Activated CD4-positive, alpha-beta T cell treated with anti-CD3 and anti-CD28 coated beads, Interleukin-2, amount 50 U/mL, for 4 hours (primary cell): ENCODE measurements around the gene PLA2G1B.
A peak's percentile ranks its signal among the peaks of the same experiment; 100 is the strongest.

ENCODE experiments used
- DNase-seq, 2 experiments: peaks; one replicate each; pipeline ENCODE4 v3.0.0-alpha.2; 2020

Gene PLA2G1B

GRCh38 chr12:120323772-120324171, 3.8 kb downstream of the PLA2G1B start:
- no peak for DNase-seq

GRCh38 chr12:120321382-120322202, 6.0 kb downstream of the PLA2G1B start:
- no peak for DNase-seq

GRCh38 chr12:120317224-120318105, 10.1 kb downstream of the PLA2G1B start:
- DNase-seq: peak; percentile 100

DNA sequence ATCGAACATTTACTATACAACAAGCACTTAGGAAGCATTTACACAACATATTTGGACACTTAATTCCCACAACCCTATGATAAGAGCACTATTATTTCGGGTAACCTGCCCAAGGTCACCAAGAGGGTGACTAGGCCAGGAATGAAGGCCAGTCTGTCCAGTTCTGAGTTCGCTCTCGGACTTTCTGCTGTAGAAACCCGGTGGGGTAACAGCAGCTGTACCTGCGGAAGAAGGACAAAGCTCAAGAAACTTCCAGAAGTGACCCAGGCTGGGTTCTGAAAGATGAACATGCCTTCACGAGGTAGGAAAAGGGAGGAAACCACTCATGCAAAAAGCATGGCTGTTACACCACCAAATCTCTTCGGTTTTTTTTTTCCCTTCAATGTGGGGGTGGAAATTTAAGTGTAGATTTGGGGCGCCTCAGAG, 10.8 kb downstream of the PLA2G1B start:
- DNase-seq: no peak

DNA sequence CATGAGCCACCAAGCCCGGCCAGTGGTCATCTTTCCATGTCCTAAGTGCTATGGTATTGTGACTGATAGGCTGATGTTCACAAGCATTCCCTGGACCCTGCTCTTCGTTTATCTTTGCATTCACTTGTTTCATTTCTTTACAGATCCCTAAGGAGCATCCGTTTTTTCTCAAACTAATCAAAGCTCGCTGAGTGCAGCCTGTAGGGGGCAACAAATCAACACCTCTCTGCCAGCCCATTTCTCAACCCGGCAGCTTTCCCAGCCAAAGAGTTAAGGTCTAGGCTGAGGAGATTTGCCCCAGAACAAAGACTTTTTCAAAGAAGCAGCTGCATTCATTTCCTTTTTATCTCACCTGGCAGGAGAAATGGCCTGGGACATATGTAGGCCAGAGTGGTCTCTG, 13.4 kb downstream of the PLA2G1B start:
- DNase-seq: no peak

DNA sequence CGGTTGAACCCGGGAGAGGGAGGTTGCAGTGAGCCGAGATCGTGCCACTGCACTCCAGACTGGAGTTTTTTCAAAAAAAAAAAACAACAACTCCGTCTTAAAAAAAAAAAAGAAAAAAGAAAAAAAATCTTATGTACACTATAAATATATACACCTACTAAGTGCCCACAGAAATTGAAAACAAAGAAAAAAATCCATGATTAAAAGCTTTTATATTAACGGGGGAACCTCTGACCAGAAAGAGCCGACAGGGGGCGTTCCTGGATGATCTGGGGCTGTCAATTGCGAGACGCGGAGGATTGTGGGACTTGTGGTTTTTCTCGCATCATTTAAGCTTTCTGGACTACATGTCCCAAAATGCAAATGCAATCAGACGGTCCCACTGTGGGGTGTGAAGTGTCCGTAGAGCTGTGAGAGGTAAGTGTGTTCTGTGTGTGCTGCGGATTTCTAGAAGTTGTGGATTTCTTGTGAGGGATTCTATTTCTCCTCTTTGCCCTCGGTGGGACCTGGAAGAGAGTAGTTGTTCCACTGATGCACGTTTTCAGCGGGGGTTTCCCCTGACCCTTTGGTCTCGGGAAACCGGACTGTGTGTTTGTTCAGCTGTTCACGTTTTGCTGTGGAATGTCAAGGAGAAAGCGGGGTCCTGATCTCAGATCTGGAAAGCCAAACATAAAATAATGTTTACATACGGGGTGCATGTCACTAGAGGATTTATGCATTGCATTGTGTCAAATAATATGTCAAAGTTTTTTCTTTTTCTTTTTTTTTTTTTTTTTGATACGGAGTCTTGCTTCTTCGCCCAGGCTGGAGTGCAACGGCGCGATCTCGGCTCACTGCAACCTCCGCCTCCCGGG, 25.4 kb downstream of the PLA2G1B start, which contains the start of gene SIRT4:
SIRT4 (plus strand) TSS at position 360 of the 854 bp plus-strand sequence. CDS start 1,241 bp downstream, outside the sequence.
- peak; percentile 87 to 88 for DNase-seq

- peak; percentile 63 for DNase-seq
These were observed 34.7 kb downstream of the PLA2G1B start, which contains the start of gene RNU4-1 for GRCh38 chr12:120292661-120293531. Gene RNU4-1 (minus strand): TSS chr12:120293237.

DNA sequence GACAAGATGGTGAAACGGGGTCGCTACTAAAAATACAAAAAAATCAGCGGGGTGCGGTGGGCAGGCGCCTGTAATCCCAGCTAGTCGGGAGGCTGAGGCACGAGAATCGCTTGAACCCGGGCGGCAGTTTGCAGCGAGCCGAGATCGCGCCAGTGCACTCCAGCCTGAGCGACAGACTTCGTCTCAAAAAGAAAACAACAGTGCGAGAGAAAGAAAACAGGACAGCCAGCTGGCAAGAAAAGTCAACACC, 35.2 kb downstream of the PLA2G1B start:
- no peak for DNase-seq

GRCh38 chr12:120290609-120291305, 36.8 kb downstream of the PLA2G1B start:
- DNase-seq: no peak

GRCh38 chr12:120287491-120287890, 40.1 kb downstream of the PLA2G1B start:
- no peak for DNase-seq

- DNase-seq: no peak
These were observed 40.6 kb downstream of the PLA2G1B start for GRCh38 chr12:120286768-120287490.

- no peak for DNase-seq
These were observed 43.2 kb downstream of the PLA2G1B start for GRCh38 chr12:120284381-120284780.

DNA sequence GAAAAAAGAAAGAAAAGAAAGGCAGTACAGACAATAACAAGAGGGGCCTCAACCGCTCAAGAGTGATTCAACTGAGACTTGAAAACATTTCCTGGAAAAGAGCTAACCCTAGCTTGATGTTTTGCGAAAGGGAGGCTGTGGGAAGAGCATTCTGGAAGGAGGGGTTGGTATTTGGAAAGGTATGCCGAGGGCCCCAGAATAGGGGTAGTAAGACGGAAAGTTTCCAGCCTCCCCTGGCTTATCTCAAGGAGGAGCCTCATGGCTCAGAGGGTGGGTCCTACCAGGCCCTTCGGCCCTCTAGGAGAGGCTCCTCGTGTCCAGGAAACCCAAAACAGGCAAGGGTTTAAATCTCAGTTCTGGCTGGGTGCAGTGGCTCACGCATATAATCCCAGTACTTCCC, 44.3 kb downstream of the PLA2G1B start:
- DNase-seq: no peak

DNA sequence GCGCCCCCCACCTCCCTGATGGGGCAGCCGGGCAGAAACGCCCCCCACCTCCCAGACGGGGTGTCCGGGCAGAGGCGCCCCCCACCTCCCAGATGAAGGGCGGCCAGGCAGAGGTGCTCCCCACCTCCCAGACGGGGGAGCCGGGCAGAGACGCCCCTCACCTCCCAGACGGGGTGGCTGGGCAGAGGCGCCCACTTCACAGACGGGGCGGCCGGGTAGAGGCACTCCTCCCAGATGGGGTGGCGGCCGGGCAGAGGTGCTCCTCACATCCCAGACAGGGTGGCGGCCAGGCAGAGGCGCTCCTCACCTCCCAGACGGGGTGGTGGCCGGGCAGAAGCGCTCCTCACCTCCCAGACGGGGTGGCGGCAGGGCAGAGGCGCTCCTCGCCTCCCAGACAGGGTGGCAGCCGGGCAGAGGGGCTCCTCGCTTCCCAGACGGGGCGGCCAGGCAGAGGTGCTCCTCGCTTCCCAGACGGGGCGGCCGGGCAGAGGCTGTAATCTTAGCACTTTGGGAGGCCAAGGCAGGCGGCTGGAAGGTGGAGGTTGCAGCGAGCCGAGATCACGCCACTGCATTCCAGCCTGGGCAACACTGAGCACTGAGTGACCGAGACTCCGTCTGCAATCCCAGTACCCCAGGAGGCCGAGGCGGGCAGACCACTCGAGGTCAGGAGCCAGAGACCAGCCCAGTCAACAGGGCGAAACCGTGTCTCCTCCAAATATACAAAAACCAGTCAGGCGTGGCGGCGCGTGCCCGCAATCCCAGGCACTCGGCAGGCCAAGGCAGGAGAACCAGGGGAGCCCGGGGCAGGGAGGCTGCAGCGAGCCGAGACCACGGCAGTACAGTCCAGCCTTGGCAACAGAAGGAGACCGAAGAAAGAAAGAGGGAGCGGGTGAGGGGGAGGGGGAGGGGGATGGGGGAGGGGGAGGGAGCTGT, 49.2 kb downstream of the PLA2G1B start:
- DNase-seq: no peak

GRCh38 chr12:120276734-120277133, 50.8 kb downstream of the PLA2G1B start:
- no peak for DNase-seq
